Adrenal gland (tissue), 12 donors: ENCODE data around the gene DCLK2. TPM values are rescaled to one million over a fixed set of nuclear protein-coding genes. Genes with fewer than 3 reads are reported as not detected.

Experiments used
- DNase-seq, 7 donors: peaks; one replicate each; pipeline ENCODE4 v3.0.0-alpha.2; 2019 to 2020
- H3K27ac ChIP-seq, 5 donors: fragments of 200-600 bp; sonication (generic) in 4 of 5; 1 replicate in 3 of 5; 2 replicates in 2 of 5; pipeline versions ENCODE4 v1.5.1 to v1.8.0; 2016 to 2020; ENCODE audit warnings: mild to moderate bottlenecking in 1 of 5
- H3K27me3 ChIP-seq: fragments of 200-600 bp; 2 replicates; pipeline ENCODE4 v1.8.0; 2021
- H3K36me3 ChIP-seq, 2 donors: fragments of 200-600 bp; replicated peaks in 1 of 2; 1 replicate in 1 of 2; 2 replicates in 1 of 2; pipeline versions ENCODE4 v1.5.1 to v1.8.0; 2018 to 2022
- H3K4me1 ChIP-seq, 2 donors: fragments of 200-600 bp; replicated peaks in 1 of 2; 1 replicate in 1 of 2; 2 replicates in 1 of 2; pipeline versions ENCODE4 v1.5.1 to v1.8.0; 2018 to 2021
- H3K4me3 ChIP-seq, 4 donors: fragments of 200-600 bp; sonication (generic) in 3 of 4; one replicate each; pipeline ENCODE4 v1.5.1; 2016 to 2018
- H3K9me3 ChIP-seq, 3 donors: fragments of 200-600 bp; sonication (generic) in 1 of 3; replicated peaks in 1 of 3; 1 replicate in 2 of 3; 2 replicates in 1 of 3; pipeline versions ENCODE4 v1.5.1 to v1.8.0; 2016 to 2021
- CTCF ChIP-seq, 6 experiments: fragments of 450-650 bp in 4 of 6; fragments of 200-600 bp in 2 of 6; sonication (generic) in 1 of 6; IDR thresholded peaks; 1 replicate in 5 of 6; 2 replicates in 1 of 6; pipeline versions ENCODE4 v1.5.1 to v1.8.0; 2016 to 2021; ENCODE audit warnings: antibody characterized with exemption in 6 of 6, mild to moderate bottlenecking in 2 of 6, moderate library complexity in 1 of 6
- POLR2A ChIP-seq, 2 donors: fragments of 450-650 bp; IDR thresholded peaks; one replicate each; pipeline ENCODE4 v1.6.1; 2017; ENCODE audit warnings: antibody characterized with exemption in 2 of 2, mild to moderate bottlenecking in 2 of 2, moderate library complexity in 1 of 2
- WGBS, 4 donors: extraction: QIAGEN DNeasy Blood & Tissue Kit in 2 of 4; methylation state at CpG; one replicate each; pipeline versions ENCODE4 v1.1.5 to v1.1.7; 2013 to 2017; 5-methylcytosine and 5-hydroxymethylcytosine counted together
- intact Hi-C, 2 donors: fragments of 100-400 bp; cut with DNase I; formaldehyde crosslinking; loops; one replicate each; pipeline versions ENCODE4 v1.14.1 to v1.15.0; 2022 to 2023
- polyA plus RNA-seq, 3 donors: library from polyadenylated mRNA; stranded (reverse); fragments of 200-250 nt in 2 of 3; fragments of 350-450 nt in 1 of 3; fragmentation: Illumina TruSeq in 1 of 3; extraction: RNeasy Lipid Tissue Mini Kit (QIAGEN cat#74804) in 1 of 3; gene quantifications; one replicate each; pipeline ENCODE4 v1.2.3, GENCODE V29; 2013 to 2014
- total RNA-seq, 9 donors: library from RNA; depleted of rRNA in 4 of 9; stranded (reverse); fragments of >200 nt in 4 of 9; fragments of 120-200 nt in 1 of 9; fragmentation: NEBNext Ultra II Directional in 1 of 9; extraction: Animal tissue kit (Norgen Biotek cat#: 25700) in 1 of 9; gene quantifications; one replicate each; pipeline versions ENCODE4 v1.1.0 to v1.2.4, GENCODE V29; 2013 to 2023
- donor health status: healthy with polysubstance abuse.
- donor health status: Bipolar disorder and iron deficiency.
- donor health status: DM: yes; HTN: yes; CAD: no.
- donor health status: DM: no; HTN: no; CAD: no.
- donor health status: DM: no; HTN: no; CAD: no.
- donor health status: DM: yes; HTN: yes; CAD: no.

DCLK2 gene
- total and polyA plus RNA-seq, 12 donors = 2.9 to 11.4 (median 6.3) TPM

- 68 to 75% (median 71%) methylated on average over 6 of the region's 6 CpGs for WGBS, 4 donors
- DNase-seq = no peak
- H3K9me3 ChIP-seq = no peaks in the 10 kb centered on the region
- intact Hi-C loops = no loop called here
- H3K27me3 ChIP-seq = no peaks in the 10 kb centered on the region
- no peak overlapping the region for H3K27ac ChIP-seq
- no peaks in the 10 kb centered on the region for H3K4me1 ChIP-seq
- no peaks in the 10 kb centered on the region for H3K36me3 ChIP-seq
- no peak overlapping the region for H3K4me3 ChIP-seq
- TF ChIP-seq CTCF (IDR thresholded peaks at IDR 0.05) (no peak), POLR2A (IDR thresholded peaks at IDR 0.05) (no peak)
These were observed 40.9 kb upstream of the DCLK2 start for GRCh38 chr4:150037251-150037856.

- H3K27me3 ChIP-seq = no peaks in the 10 kb centered on the region
- H3K36me3 ChIP-seq = no peaks in the 10 kb centered on the region
- H3K4me3 ChIP-seq = no peak overlapping the region
- H3K27ac ChIP-seq = no peak overlapping the region
- WGBS, 4 donors = 60 to 70% (median 62%) methylated on average over 6 of the region's 6 CpGs
- no peak for DNase-seq
- no peaks in the 10 kb centered on the region for H3K4me1 ChIP-seq
- TF ChIP-seq CTCF (IDR thresholded peaks at IDR 0.05) (no peak), POLR2A (IDR thresholded peaks at IDR 0.05) (no peak)
- no peaks in the 10 kb centered on the region for H3K9me3 ChIP-seq
- intact Hi-C loops = no loop called here
These were observed 39.7 kb upstream of the DCLK2 start for GRCh38 chr4:150038335-150039076.

- no peaks in the 10 kb centered on the region for H3K36me3 ChIP-seq
- 62 to 81% (median 68%) methylated on average over 2 of the region's 2 CpGs for WGBS, 4 donors
- DNase-seq = no peak
- intact Hi-C loops = no loop called here
- no peaks in the 10 kb centered on the region for H3K27me3 ChIP-seq
- H3K4me1 ChIP-seq = no peaks in the 10 kb centered on the region
- no peak for TF ChIP-seq POLR2A (IDR thresholded peaks at IDR 0.05)
- no peak for TF ChIP-seq CTCF (IDR thresholded peaks at IDR 0.05)
- H3K4me3 ChIP-seq = no peak overlapping the region
- no peak overlapping the region for H3K27ac ChIP-seq
- H3K9me3 ChIP-seq = no peaks in the 10 kb centered on the region
These were observed 38.7 kb upstream of the DCLK2 start for GRCh38 chr4:150039274-150040127.

GRCh38 chr4:150044517-150044916, 33.7 kb upstream of the DCLK2 start:
- WGBS, 4 donors = 87 to 93% (median 90%) methylated on average over 3 of the region's 3 CpGs
- Histone ChIP-seq H3K27ac (no peak overlapping the region), H3K9me3 (no peaks in the 10 kb centered on the region), H3K4me1 (no peaks in the 10 kb centered on the region), H3K4me3 (no peak overlapping the region), H3K36me3 (no peaks in the 10 kb centered on the region), H3K27me3 (no peaks in the 10 kb centered on the region)
- no peak for TF ChIP-seq CTCF (IDR thresholded peaks at IDR 0.05)
- TF ChIP-seq POLR2A (IDR thresholded peaks at IDR 0.05) = no peak
- no peak for DNase-seq
- intact Hi-C loops = no loop called here
